ENCODE results near the gene PIEZO2.
"Not testable (repeated sequence)": the region's sequence is repeated elsewhere in the genome, so short reads cannot be mapped to it uniquely, and the experiment has no call there.

PIEZO2 gene

DNA sequence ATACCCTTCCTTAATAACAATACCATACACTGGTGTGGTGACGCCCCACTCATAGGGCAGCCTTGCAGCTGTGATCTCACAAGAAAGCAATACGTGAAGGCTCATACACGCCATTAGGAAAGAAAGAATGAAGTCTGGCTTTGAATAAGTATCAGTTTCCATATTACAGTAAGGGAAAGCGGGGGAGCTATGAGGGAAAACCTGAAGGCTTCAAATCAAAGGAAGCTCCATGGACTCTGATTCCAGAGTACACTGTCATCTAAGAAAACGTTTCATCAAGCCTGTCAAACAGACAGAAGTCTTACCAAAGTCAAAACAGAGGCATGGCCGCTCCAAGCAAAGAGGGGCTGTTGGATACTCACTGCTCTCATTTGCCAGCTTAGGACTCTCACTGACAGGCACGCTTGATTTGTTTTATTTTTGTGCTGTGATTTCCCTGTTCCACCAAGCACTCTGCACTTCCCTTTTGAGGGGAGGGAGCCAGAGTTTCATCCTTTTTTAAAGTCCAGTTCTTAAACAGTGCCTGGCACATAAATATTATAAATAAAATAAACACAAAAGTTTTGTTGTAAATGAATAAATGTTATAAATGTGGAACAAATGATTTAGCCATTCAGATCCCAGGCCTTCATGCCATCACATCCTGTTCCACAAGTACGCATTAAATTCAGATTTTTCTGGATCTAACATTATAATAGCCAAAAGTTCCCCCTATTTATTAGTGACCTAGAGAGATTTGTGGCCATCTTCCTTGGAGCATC lies 221.2 kb downstream of the PIEZO2 start:
- no peak for DNase-seq (ENCODE audit: low spot score)

DNA sequence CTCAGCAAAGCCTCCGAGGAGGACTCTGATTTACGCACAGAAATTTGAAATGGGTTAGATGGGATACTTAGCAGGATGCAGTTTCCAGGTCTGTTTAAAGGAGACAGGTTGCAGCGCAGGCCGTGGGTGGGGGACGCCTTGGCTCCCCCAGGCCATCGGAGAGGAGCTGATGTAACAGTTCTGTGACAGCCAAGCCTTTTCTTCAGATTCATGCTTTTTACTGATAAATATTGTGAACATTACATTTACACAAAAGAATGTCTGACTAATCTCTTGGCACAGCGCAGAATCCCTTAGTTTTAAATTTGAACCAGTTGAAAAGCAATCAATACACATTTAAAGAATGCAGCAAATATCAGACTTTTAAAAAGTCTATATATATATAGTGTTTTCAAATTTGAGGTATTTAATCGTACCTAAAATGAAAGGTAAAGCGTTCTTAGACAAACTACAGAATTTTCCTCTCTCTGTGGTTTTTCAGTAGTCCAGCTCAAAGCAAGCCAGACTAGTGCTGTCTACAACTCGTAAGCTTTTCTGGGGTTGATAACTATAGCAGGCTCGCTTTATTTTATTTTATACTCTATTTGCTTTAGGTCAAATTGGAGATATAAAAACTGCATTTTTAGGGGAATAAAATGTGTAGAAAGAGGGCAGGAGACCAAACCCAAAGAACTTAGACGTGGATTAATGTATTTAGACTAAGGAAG lies 221.9 kb downstream of the PIEZO2 start:
- DNase-seq (ENCODE audit: low spot score): no peak

DNA sequence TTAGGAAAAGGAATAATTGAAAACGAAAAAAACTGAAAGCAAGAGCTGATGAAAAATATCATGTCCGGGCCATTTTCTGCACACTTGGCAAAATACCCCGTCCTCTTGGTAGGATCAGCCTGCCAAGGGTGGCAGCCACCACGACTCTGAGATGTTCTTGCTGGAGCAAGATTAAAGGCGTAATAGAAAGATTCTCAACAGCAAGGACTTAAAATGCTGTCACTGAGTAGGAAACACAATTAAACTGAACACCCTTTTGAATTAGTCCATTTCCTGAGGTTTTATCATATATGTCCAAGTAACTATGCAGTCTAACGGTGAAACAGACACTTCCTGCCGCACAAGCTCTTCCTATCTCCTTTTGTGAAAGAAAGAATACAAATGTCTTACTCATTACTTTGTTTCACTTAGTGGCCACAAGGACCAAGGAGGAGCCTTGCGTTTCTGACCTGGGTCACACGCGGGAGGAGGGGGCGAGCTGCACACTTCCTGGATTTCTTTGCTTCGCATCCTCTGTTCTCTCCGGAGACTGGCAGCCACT lies 222.7 kb downstream of the PIEZO2 start:
- DNase-seq (ENCODE audit: low spot score): no peak

- no peak for DNase-seq (ENCODE audit: low spot score)
Observed at GRCh38 chr18:10924290-10924689, 225.1 kb downstream of the PIEZO2 start.

DNA sequence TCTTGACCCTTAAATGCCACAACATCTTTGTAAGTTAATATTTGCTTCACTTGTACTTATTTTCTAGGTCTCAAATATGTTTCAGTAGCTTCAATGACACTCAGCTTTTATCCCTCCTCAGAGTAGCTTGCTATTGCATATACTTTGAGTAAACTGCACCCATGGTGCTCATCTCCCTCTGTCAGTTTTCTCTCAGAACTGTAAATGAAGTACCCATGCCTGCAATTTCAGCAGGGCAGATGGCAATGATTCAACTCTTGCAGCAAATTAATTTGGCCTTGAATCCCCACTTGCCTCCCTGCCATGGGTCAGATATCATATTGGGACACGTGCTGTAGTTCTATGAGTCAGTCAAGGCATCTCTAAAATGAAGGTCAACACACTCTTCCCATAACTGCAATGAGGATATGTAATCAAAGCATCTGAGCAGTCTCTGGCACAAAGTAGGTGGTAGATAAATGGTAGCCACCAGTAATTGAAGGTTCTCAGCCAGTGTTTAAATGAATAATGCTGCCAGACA lies 225.8 kb downstream of the PIEZO2 start:
- no peak for DNase-seq (ENCODE audit: low spot score)

- DNase-seq (ENCODE audit: low spot score): no peak
Observed at GRCh38 chr18:10923141-10923540, 226.2 kb downstream of the PIEZO2 start.

DNA sequence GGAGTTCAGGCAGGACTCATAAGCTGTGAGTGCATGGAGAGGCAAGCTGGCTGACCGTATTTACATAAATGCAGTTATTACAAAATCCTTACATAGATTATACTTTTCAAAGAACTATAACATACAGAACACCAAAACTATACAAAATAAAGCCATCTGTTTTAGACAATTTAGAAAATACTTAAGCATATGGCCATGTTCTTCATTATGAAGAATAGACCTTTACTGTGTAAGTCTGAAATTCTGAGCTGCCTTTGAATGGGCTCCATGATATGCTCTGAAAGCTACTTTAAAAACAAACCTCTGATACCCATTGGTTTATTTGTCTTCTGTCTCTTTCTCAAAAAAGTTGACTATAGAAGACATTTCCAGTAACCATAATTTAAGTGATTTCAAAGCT lies 226.7 kb downstream of the PIEZO2 start:
- DNase-seq (ENCODE audit: low spot score): not testable (repeated sequence)

DNA sequence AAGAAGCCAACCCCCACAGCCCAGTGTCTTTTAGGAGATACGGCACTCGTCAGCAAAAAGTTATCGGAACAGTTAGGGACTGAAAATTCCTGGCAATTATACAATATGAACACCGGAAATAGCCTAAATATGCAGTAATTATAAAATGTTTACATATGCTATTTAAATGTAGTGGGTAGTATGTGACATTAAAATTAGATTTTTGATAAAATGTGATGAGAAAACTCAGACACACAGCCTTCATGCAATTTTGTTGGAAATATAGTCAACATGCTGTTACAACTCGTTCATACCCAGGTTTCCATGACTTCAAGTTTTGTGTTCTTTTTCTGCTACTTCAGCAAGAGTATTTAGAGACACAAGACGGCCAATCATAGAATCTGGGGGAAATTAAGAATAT lies 229.1 kb downstream of the PIEZO2 start:
- DNase-seq (ENCODE audit: low spot score): not testable (repeated sequence)

DNA sequence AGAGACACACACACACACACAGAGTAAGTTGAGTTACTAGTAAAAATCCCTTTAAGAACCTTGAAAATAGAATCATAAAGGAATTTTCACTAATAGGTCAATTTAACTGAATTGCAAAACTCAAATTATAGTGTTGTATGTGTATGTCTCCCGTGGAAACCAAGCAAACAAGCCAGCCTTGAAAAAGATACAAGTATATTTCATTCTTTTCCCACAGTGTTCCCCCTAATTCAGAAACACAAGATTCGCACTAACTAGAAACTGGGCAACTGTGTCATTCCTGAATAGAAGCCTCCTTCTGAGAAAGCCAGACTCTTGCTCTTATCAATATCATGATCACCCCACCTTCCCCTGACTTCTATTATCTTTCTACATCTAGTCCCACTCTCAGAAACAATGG lies 229.5 kb downstream of the PIEZO2 start:
- no peak for DNase-seq (ENCODE audit: low spot score)

DNA sequence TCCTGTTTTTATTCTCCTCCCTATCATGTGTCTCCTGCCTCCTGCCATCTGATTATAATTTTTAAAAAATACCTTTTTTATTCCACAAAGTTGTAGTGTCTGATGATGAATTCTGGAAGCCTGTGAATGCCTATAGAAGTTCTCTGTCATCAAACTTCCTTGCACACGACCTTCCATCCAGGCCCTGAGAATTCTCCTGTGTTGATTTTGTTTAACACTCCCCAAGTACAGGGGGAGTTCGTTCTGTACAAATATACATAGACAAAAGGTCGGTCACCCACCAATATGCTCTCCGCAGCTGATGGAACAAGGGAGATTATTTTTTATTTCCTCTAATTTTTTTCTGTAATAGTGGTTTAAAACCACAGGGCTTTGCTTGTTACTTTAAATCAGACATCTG lies 232.5 kb downstream of the PIEZO2 start:
- no peak for DNase-seq (ENCODE audit: low spot score)

- no peak for DNase-seq (ENCODE audit: low spot score)
Observed at GRCh38 chr18:10916387-10916786, 233.0 kb downstream of the PIEZO2 start.

- not testable (repeated sequence) for DNase-seq (ENCODE audit: low spot score)
Observed at GRCh38 chr18:10915748-10916147, 233.6 kb downstream of the PIEZO2 start.

GRCh38 chr18:10914610-10915009 lies 234.8 kb downstream of the PIEZO2 start:
- not testable (repeated sequence) for DNase-seq (ENCODE audit: low spot score)

DNA sequence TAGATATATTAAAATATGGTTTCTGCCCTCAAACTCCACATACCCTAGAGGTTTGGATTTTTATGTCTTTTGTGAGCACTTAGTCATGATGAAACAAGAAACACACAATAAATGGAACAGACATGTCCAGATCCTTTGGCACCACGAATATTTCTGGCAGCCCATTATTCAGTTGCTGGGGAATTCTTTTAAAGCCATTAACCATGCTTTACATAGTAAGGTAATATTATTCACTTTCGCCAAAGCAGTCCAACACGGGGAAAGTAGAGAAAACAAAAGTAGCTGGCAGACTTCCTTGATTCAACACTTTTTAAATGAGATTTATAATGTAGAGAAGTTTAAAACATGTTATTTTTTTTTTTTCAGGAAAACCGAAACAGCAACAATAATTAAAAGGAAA lies 235.4 kb downstream of the PIEZO2 start:
- DNase-seq (ENCODE audit: low spot score): no peak

- no peak for DNase-seq (ENCODE audit: low spot score)
Observed at GRCh38 chr18:10912790-10913545, 236.4 kb downstream of the PIEZO2 start.

DNA sequence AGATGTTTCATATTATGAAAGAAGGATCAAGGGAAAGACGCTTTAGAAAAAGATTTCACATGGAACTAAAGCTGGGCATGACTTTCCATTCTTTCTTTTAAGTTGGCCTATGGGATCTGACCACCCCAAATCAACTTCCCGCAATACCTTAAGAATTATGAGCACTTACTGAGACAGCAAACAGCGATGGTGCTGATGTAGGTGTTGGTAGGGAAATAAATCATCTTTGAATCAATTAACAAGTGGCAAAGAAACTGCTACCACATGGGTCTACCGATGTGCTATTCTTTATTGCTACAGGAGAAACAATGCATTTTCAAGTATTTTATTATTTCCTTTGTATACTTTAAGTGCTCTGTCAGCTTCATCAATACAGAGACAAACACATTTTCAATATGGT lies 239.6 kb downstream of the PIEZO2 start:
- no peak for DNase-seq (ENCODE audit: low spot score)

GRCh38 chr18:10908760-10909159 lies 240.6 kb downstream of the PIEZO2 start:
- DNase-seq (ENCODE audit: low spot score): no peak

- DNase-seq (ENCODE audit: low spot score): no peak
Observed at GRCh38 chr18:10907749-10908148, 241.6 kb downstream of the PIEZO2 start.

- no peak for DNase-seq (ENCODE audit: low spot score)
Observed at GRCh38 chr18:10901329-10901728, 248.0 kb downstream of the PIEZO2 start.

DNA sequence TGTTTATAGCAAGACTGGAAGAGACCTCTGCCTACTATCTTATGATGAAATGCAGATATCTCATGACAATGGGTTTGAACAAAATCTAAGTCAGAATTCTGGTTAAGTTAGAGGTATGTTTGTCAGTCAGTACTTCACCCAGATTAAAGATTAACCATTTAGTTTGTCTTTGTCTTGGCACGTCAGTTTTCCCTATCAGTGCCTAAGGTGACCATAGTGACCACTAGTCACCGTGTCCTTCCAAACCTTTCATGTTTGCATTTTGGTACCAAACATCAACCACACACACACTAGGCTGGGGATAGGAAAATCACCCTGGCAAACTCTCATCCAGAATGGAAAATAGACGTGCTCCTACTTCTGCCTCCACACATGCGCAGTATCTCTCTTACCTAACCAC lies 248.9 kb downstream of the PIEZO2 start:
- no peak for DNase-seq (ENCODE audit: low spot score)

GRCh38 chr18:10899481-10899880 lies 249.9 kb downstream of the PIEZO2 start:
- no peak for DNase-seq (ENCODE audit: low spot score)

GRCh38 chr18:10898417-10898974 lies 250.9 kb downstream of the PIEZO2 start:
- DNase-seq (ENCODE audit: low spot score): no peak

All from SW480 (cell line).